ENCODE data around the gene NCKAP5.
"Not testable (repeated sequence)": the region's sequence is repeated elsewhere in the genome, so short reads cannot be mapped to it uniquely, and the experiment has no call there.

The NCKAP5 gene

GRCh38 chr2:133266041-133266925 is 302.0 kb downstream of the NCKAP5 start:
- no peak for DNase-seq (ENCODE audit: low spot score)

GRCh38 chr2:133265432-133265949 is 302.8 kb downstream of the NCKAP5 start:
- DNase-seq (ENCODE audit: low spot score): no peak

- DNase-seq (ENCODE audit: low spot score): no peak
Observed at GRCh38 chr2:133264989-133265401, 303.3 kb downstream of the NCKAP5 start.

GRCh38 chr2:133262893-133263292 is 305.4 kb downstream of the NCKAP5 start:
- no peak for DNase-seq (ENCODE audit: low spot score)

- DNase-seq (ENCODE audit: low spot score): no peak
Observed at GRCh38 chr2:133255360-133255759, 312.9 kb downstream of the NCKAP5 start.

GRCh38 chr2:133253793-133254192 is 314.5 kb downstream of the NCKAP5 start:
- DNase-seq (ENCODE audit: low spot score): no peak

- no peak for DNase-seq (ENCODE audit: low spot score)
Observed at GRCh38 chr2:133252780-133253355, 315.4 kb downstream of the NCKAP5 start.

- no peak for DNase-seq (ENCODE audit: low spot score)
Observed at GRCh38 chr2:133249362-133249761, 318.9 kb downstream of the NCKAP5 start.

GRCh38 chr2:133248264-133248663 is 320.0 kb downstream of the NCKAP5 start:
- no peak for DNase-seq (ENCODE audit: low spot score)

- no peak for DNase-seq (ENCODE audit: low spot score)
Observed at GRCh38 chr2:133247631-133248030, 320.6 kb downstream of the NCKAP5 start.

- DNase-seq (ENCODE audit: low spot score): no peak
Observed at GRCh38 chr2:133241224-133241571, 327.1 kb downstream of the NCKAP5 start.

GRCh38 chr2:133240491-133241223 is 327.6 kb downstream of the NCKAP5 start:
- no peak for DNase-seq (ENCODE audit: low spot score)

GRCh38 chr2:133235968-133236367 is 332.3 kb downstream of the NCKAP5 start:
- no peak for DNase-seq (ENCODE audit: low spot score)

GRCh38 chr2:133232556-133232955 is 335.7 kb downstream of the NCKAP5 start:
- no peak for DNase-seq (ENCODE audit: low spot score)

GRCh38 chr2:133231264-133231663 is 337.0 kb downstream of the NCKAP5 start:
- DNase-seq (ENCODE audit: low spot score): no peak

- no peak for DNase-seq (ENCODE audit: low spot score)
Observed at GRCh38 chr2:133229974-133230373, 338.3 kb downstream of the NCKAP5 start.

- DNase-seq (ENCODE audit: low spot score): no peak
Observed at GRCh38 chr2:133223226-133223625, 345.0 kb downstream of the NCKAP5 start.

GRCh38 chr2:133221398-133221797 is 346.9 kb downstream of the NCKAP5 start:
- no peak for DNase-seq (ENCODE audit: low spot score)

- DNase-seq (ENCODE audit: low spot score): no peak
Observed at GRCh38 chr2:133218204-133218603, 350.1 kb downstream of the NCKAP5 start.

GRCh38 chr2:133215477-133215876 is 352.8 kb downstream of the NCKAP5 start:
- DNase-seq (ENCODE audit: low spot score): no peak

- DNase-seq (ENCODE audit: low spot score): no peak
Observed at GRCh38 chr2:133213651-133214050, 354.6 kb downstream of the NCKAP5 start.

GRCh38 chr2:133209325-133209724 is 358.9 kb downstream of the NCKAP5 start:
- DNase-seq (ENCODE audit: low spot score): no peak

GRCh38 chr2:133206666-133207065 is 361.6 kb downstream of the NCKAP5 start:
- not testable (repeated sequence) for DNase-seq (ENCODE audit: low spot score)
